ENCODE data around the gene CDH10. TPM values are rescaled to one million over a fixed set of nuclear protein-coding genes. Genes with fewer than 3 reads are reported as not detected.

CDH10 gene
- total RNA-seq, 2 donors from 2014 or later: 0.31 to 0.74 TPM

DNA sequence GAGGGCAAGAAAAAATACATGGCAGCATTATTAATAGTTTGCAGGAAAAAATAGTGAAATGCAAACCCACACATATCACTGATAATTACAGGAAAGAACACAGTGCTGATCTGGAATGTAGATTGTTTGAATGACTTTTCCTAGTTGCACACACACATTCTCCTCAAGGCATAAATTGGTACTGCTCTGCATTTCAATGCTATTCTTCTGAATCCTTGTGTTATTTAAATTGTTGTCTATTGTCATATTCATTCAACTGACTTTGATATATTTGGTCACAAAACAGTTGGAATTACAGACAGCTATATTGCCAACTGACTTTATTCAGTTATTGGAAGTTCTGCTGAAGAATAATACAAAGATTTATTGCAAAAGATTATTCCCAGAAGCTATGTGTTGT lies 139.5 kb downstream of the CDH10 start:
- no peaks in the 10 kb centered on the region for H3K36me3 ChIP-seq
- H3K4me3 ChIP-seq: no peak overlapping the region
- H3K27ac ChIP-seq: no peak overlapping the region
- H3K9me3 ChIP-seq: no peaks in the 10 kb centered on the region
- H3K4me1 ChIP-seq: no peaks in the 10 kb centered on the region
- TF ChIP-seq, protein P1, sequence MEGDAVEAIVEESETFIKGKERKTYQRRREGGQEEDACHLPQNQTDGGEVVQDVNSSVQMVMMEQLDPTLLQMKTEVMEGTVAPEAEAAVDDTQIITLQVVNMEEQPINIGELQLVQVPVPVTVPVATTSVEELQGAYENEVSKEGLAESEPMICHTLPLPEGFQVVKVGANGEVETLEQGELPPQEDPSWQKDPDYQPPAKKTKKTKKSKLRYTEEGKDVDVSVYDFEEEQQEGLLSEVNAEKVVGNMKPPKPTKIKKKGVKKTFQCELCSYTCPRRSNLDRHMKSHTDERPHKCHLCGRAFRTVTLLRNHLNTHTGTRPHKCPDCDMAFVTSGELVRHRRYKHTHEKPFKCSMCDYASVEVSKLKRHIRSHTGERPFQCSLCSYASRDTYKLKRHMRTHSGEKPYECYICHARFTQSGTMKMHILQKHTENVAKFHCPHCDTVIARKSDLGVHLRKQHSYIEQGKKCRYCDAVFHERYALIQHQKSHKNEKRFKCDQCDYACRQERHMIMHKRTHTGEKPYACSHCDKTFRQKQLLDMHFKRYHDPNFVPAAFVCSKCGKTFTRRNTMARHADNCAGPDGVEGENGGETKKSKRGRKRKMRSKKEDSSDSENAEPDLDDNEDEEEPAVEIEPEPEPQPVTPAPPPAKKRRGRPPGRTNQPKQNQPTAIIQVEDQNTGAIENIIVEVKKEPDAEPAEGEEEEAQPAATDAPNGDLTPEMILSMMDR (IDR thresholded peaks at IDR 0.05): no peak
- no peaks in the 10 kb centered on the region for H3K27me3 ChIP-seq
- no peak for DNase-seq (ENCODE audit: low spot score)

DNA sequence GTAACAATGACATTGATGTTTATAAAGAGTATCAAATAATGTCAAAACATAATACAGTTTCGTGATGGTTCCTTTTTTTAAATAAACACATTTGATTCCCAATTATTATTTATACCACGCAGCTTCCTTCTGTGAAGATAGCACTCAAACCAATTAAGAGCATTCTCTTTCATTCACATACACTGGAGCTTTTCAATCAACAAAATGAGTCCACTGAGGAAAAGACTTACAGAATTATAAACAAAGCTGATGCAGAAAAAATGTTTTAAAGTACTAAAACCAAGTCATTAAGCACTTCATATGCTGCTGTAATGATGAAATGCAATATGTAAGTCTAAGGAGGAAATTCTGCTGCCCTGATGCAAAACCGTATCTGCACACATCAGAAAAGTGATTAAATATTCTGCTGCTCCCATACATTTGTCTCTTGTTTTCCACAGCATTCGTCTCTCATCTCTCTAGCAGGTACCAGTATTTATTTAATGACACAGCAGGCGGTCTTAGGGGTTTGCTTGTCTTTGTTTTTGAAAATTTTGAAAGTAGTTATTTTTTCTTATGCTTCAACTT lies 147.1 kb downstream of the CDH10 start:
- Histone ChIP-seq H3K9me3 (no peaks in the 10 kb centered on the region), H3K27ac (no peak overlapping the region), H3K4me1 (no peaks in the 10 kb centered on the region), H3K27me3 (no peaks in the 10 kb centered on the region), H3K4me3 (no peak overlapping the region), H3K36me3 (no peaks in the 10 kb centered on the region)
- no peak for DNase-seq (ENCODE audit: low spot score)
- TF ChIP-seq, protein P1 (IDR thresholded peaks at IDR 0.05): no peak

DNA sequence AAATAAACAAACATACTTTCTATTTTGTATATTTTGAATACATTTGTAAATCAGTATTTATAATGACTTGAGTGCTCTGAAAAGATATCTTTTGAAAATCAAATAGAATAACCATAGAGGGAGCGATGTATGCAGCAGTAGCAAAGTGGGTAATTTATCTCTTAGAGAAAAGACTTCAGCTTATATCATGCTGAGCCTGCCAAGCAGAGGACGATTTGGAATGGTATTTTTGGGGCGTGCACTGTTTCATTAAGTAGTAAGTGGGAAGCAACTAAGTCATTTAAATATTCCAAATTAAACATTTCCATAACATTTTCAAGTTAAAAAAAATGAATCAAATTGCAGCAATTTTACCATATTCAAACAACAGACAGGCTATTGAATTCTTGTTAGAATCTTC lies 147.6 kb downstream of the CDH10 start:
- no peaks in the 10 kb centered on the region for H3K36me3 ChIP-seq
- H3K9me3 ChIP-seq: no peaks in the 10 kb centered on the region
- no peak overlapping the region for H3K27ac ChIP-seq
- H3K27me3 ChIP-seq: no peaks in the 10 kb centered on the region
- DNase-seq (ENCODE audit: low spot score): no peak
- TF ChIP-seq, protein P1 (IDR thresholded peaks at IDR 0.05): no peak
- no peaks in the 10 kb centered on the region for H3K4me1 ChIP-seq
- H3K4me3 ChIP-seq: no peak overlapping the region

DNA sequence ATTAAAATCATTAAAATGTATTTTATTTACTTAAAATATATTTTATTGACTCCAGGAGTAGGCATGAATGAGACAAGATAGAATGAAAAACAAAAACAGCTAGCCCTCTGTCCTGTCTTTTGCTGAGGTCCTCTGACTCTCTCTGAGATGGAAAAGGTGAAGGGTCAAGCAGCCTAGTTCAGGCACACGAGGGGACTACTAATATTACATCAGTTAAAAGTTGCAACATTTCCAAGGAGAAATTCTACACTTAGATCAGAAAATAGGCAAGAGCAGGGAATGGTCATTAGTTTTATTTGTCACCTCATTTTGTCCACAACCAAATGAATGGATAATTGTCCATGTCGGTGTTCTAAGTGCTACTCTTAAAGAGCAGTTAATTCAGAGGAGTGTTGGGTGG lies 148.5 kb downstream of the CDH10 start:
- H3K27ac ChIP-seq: no peak overlapping the region
- H3K9me3 ChIP-seq: no peaks in the 10 kb centered on the region
- H3K4me1 ChIP-seq: no peaks in the 10 kb centered on the region
- DNase-seq (ENCODE audit: low spot score): no peak
- no peak overlapping the region for H3K4me3 ChIP-seq
- H3K36me3 ChIP-seq: no peaks in the 10 kb centered on the region
- H3K27me3 ChIP-seq: no peaks in the 10 kb centered on the region
- TF ChIP-seq, protein P1 (IDR thresholded peaks at IDR 0.05): no peak

DNA sequence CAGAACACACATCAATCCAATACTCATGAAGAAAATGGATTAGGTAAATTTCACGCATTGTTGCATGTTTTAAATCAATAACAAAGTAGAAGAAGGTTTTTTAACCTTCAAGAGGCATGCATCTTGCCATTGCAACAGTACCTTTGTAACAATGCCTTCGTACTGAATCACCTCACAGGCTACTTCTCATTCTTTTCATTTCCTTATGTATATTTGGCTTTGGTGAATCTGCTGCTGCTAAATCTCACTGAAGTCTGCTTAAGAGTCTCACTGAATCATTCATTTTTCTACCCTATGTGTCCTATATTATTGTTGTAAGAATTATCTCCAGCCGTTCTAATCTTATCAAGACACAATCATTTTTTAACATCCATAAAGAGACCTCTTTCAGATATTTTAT lies 152.5 kb downstream of the CDH10 start:
- H3K27me3 ChIP-seq: no peaks in the 10 kb centered on the region
- H3K9me3 ChIP-seq: no peaks in the 10 kb centered on the region
- H3K4me1 ChIP-seq: no peaks in the 10 kb centered on the region
- TF ChIP-seq, protein P1 (IDR thresholded peaks at IDR 0.05): no peak
- no peak overlapping the region for H3K27ac ChIP-seq
- no peak overlapping the region for H3K4me3 ChIP-seq
- no peak for DNase-seq (ENCODE audit: low spot score)
- H3K36me3 ChIP-seq: no peaks in the 10 kb centered on the region

DNA sequence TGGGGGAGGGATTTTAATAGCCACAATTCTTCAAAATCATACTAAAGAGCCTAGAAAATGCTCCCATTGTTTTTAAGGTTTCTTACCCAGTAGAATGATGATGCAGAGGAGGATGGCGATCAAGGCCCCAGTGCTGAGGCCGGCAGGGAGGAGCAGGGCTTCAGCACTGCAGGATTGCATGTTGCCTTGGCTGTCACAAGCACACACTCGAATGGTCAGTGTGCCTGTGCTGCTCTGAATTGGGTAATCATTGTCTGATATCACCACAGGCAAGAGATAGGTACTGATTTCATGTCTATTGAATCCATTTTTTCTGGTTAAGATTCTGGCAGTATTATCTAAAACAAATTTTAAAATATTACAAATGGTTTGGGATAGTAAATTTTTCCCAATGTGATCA lies 153.3 kb downstream of the CDH10 start:
- no peaks in the 10 kb centered on the region for H3K27me3 ChIP-seq
- no peak overlapping the region for H3K4me3 ChIP-seq
- no peaks in the 10 kb centered on the region for H3K4me1 ChIP-seq
- H3K36me3 ChIP-seq: no peaks in the 10 kb centered on the region
- no peaks in the 10 kb centered on the region for H3K9me3 ChIP-seq
- H3K27ac ChIP-seq: no peak overlapping the region
- no peak for DNase-seq (ENCODE audit: low spot score)
- TF ChIP-seq, protein P1 (IDR thresholded peaks at IDR 0.05): no peak

All from right atrium auricular region (tissue), 2 donors.